ENCODE results near the gene SLC6A18.

Gene SLC6A18

GRCh38 chr5:1193591-1193985 lies 31.6 kb upstream of the SLC6A18 start:
- Histone ChIP-seq H2AFZ (ENCODE audit: low read depth, low read length) (no peak overlapping the region), H4K20me1 (ENCODE audit: insufficient read depth, low read length) (no peaks in the 10 kb centered on the region), H3K9ac (ENCODE audit: low read length) (no peak overlapping the region), H3K27ac (ENCODE audit: low read length) (no peak overlapping the region), H3K9me3 (ENCODE audit: insufficient read depth, low read length) (no peaks in the 10 kb centered on the region), H3K79me2 (ENCODE audit: low read length) (no peaks in the 10 kb centered on the region), H3K4me3 (ENCODE audit: low read length) (no peak overlapping the region), H3K27me3 (ENCODE audit: low read depth, low read length) (no peaks in the 10 kb centered on the region), H3K36me3 (replicated peaks; ENCODE audit: low read depth, low read length) (no peaks in the 10 kb centered on the region), H3K4me2 (ENCODE audit: low read length) (no peak overlapping the region), H3K4me1 (ENCODE audit: low read length) (no peaks in the 10 kb centered on the region)
- no peak for TF ChIP-seq CTCF (IDR thresholded peaks at IDR 0.05; ENCODE audit: low read depth, low read length)
- no peak for TF ChIP-seq EZH2phosphoT487 (IDR thresholded peaks at IDR 0.05; ENCODE audit: low read depth)

- H2AFZ ChIP-seq (ENCODE audit: low read depth, low read length): no peak overlapping the region
- H3K36me3 ChIP-seq (replicated peaks; ENCODE audit: low read depth, low read length): no peaks in the 10 kb centered on the region
- H4K20me1 ChIP-seq (ENCODE audit: insufficient read depth, low read length): no peaks in the 10 kb centered on the region
- no peak overlapping the region for H3K4me3 ChIP-seq (ENCODE audit: low read length)
- no peaks in the 10 kb centered on the region for H3K9me3 ChIP-seq (ENCODE audit: insufficient read depth, low read length)
- H3K9ac ChIP-seq (ENCODE audit: low read length): no peak overlapping the region
- H3K79me2 ChIP-seq (ENCODE audit: low read length): no peaks in the 10 kb centered on the region
- H3K4me1 ChIP-seq (ENCODE audit: low read length): no peaks in the 10 kb centered on the region
- no peaks in the 10 kb centered on the region for H3K27me3 ChIP-seq (ENCODE audit: low read depth, low read length)
- no peak overlapping the region for H3K4me2 ChIP-seq (ENCODE audit: low read length)
- no peak for TF ChIP-seq CTCF (IDR thresholded peaks at IDR 0.05; ENCODE audit: low read depth, low read length)
- TF ChIP-seq EZH2phosphoT487 (IDR thresholded peaks at IDR 0.05; ENCODE audit: low read depth): no peak
- H3K27ac ChIP-seq (ENCODE audit: low read length): no peak overlapping the region
Measured at GRCh38 chr5:1194378-1194777, 30.8 kb upstream of the SLC6A18 start.

- H4K20me1 ChIP-seq (ENCODE audit: insufficient read depth, low read length): no peaks in the 10 kb centered on the region
- H3K36me3 ChIP-seq (replicated peaks; ENCODE audit: low read depth, low read length): no peaks in the 10 kb centered on the region
- H3K4me1 ChIP-seq (ENCODE audit: low read length): no peaks in the 10 kb centered on the region
- H3K9me3 ChIP-seq (ENCODE audit: insufficient read depth, low read length): no peaks in the 10 kb centered on the region
- H3K4me2 ChIP-seq (ENCODE audit: low read length): no peak overlapping the region
- TF ChIP-seq EZH2phosphoT487 (IDR thresholded peaks at IDR 0.05; ENCODE audit: low read depth) (no peak), CTCF (IDR thresholded peaks at IDR 0.05; ENCODE audit: low read depth, low read length) (no peak)
- H3K27me3 ChIP-seq (ENCODE audit: low read depth, low read length): no peaks in the 10 kb centered on the region
- H2AFZ ChIP-seq (ENCODE audit: low read depth, low read length): no peak overlapping the region
- H3K27ac ChIP-seq (ENCODE audit: low read length): no peak overlapping the region
- H3K4me3 ChIP-seq (ENCODE audit: low read length): no peak overlapping the region
- no peaks in the 10 kb centered on the region for H3K79me2 ChIP-seq (ENCODE audit: low read length)
- no peak overlapping the region for H3K9ac ChIP-seq (ENCODE audit: low read length)
Measured at GRCh38 chr5:1195439-1195838, 29.7 kb upstream of the SLC6A18 start.

GRCh38 chr5:1195916-1196315 lies 29.3 kb upstream of the SLC6A18 start:
- H3K9ac ChIP-seq (ENCODE audit: low read length): no peak overlapping the region
- no peak overlapping the region for H3K4me2 ChIP-seq (ENCODE audit: low read length)
- H3K27me3 ChIP-seq (ENCODE audit: low read depth, low read length): no peaks in the 10 kb centered on the region
- no peaks in the 10 kb centered on the region for H3K79me2 ChIP-seq (ENCODE audit: low read length)
- no peak overlapping the region for H2AFZ ChIP-seq (ENCODE audit: low read depth, low read length)
- H3K9me3 ChIP-seq (ENCODE audit: insufficient read depth, low read length): no peaks in the 10 kb centered on the region
- no peaks in the 10 kb centered on the region for H4K20me1 ChIP-seq (ENCODE audit: insufficient read depth, low read length)
- no peaks in the 10 kb centered on the region for H3K4me1 ChIP-seq (ENCODE audit: low read length)
- H3K4me3 ChIP-seq (ENCODE audit: low read length): no peak overlapping the region
- H3K36me3 ChIP-seq (replicated peaks; ENCODE audit: low read depth, low read length): no peaks in the 10 kb centered on the region
- H3K27ac ChIP-seq (ENCODE audit: low read length): no peak overlapping the region
- TF ChIP-seq CTCF (IDR thresholded peaks at IDR 0.05; ENCODE audit: low read depth, low read length) (no peak), EZH2phosphoT487 (IDR thresholded peaks at IDR 0.05; ENCODE audit: low read depth) (no peak)

Data from OCI-LY3 (cell line).